DLD1 (cell line): ENCODE measurements around the gene LMBR1L.
"Not testable (repeated sequence)": the region's sequence is repeated elsewhere in the genome, so short reads cannot be mapped to it uniquely, and the experiment has no call there.

Source experiments
- in situ Hi-C: cut with HindIII; loops from 2 replicates; pipeline ENCODE4 v1.10.0; 2017; ENCODE audit warnings: low sequenced_read_pairs

LMBR1L gene

GRCh38 chr12:49110464-49111155, at the start of gene LMBR1L:
LMBR1L (minus strand) TSS chr12:49110847; CDS start chr12:49110555, 292 bp downstream.
- in situ Hi-C loops, result no loop called here

- in situ Hi-C loops, result no loop called here
These were observed 49.8 kb upstream of the LMBR1L start for GRCh38 chr12:49160399-49160798.

GRCh38 chr12:49154221-49154620, 43.6 kb upstream of the LMBR1L start:
- in situ Hi-C loops, result no loop called here

GRCh38 chr12:49147384-49147783, 36.7 kb upstream of the LMBR1L start:
- in situ Hi-C loops, result no loop called here

GRCh38 chr12:49146406-49146805, 35.8 kb upstream of the LMBR1L start:
- in situ Hi-C loops, result no loop called here

- in situ Hi-C loops, result no loop called here
These were observed 33.7 kb upstream of the LMBR1L start for GRCh38 chr12:49144384-49144783.

- in situ Hi-C loops, result no loop called here
These were observed 28.4 kb upstream of the LMBR1L start for GRCh38 chr12:49138999-49139398.

- in situ Hi-C loops, result no loop called here
These were observed 27.9 kb upstream of the LMBR1L start for GRCh38 chr12:49138587-49138986.

GRCh38 chr12:49137476-49137875, 26.8 kb upstream of the LMBR1L start:
- in situ Hi-C loops, result no loop called here

- in situ Hi-C loops, result not testable (repeated sequence)
These were observed 26.4 kb upstream of the LMBR1L start for GRCh38 chr12:49136997-49137396.

GRCh38 chr12:49133590-49133989, 22.9 kb upstream of the LMBR1L start:
- in situ Hi-C loops, result no loop called here

- in situ Hi-C loops, result no loop called here
These were observed 22.4 kb upstream of the LMBR1L start for GRCh38 chr12:49133014-49133413.

GRCh38 chr12:49131894-49132461, 21.3 kb upstream of the LMBR1L start:
- in situ Hi-C loops, result no loop called here

GRCh38 chr12:49131051-49131893, 20.6 kb upstream of the LMBR1L start, which contains the start of gene TUBA1B:
TUBA1B (minus strand) TSS chr12:49131395; CDS start chr12:49131300, 95 bp downstream.
- in situ Hi-C loops, result no loop called here

- in situ Hi-C loops, result no loop called here
These were observed 19.8 kb upstream of the LMBR1L start for GRCh38 chr12:49130151-49131050.

GRCh38 chr12:49129332-49130150, 18.9 kb upstream of the LMBR1L start:
- in situ Hi-C loops, result no loop called here

GRCh38 chr12:49127971-49128370, 17.3 kb upstream of the LMBR1L start:
- in situ Hi-C loops, result not testable (repeated sequence)

- in situ Hi-C loops, result no loop called here
These were observed 16.5 kb upstream of the LMBR1L start for GRCh38 chr12:49126852-49127763.
